IMR-90 (cell line): ENCODE measurements around the gene KCNMA1. TPM values are rescaled to one million over a fixed set of nuclear protein-coding genes. Genes with fewer than 3 reads are reported as not detected.

Source experiments
- ATAC-seq: fragments of 200-7000 bp; cut with Tn5 transposase; 2 replicates; pipeline ENCODE4 v1.9.1; 2020; ENCODE audit warnings: low read depth, mild to moderate bottlenecking, moderate library complexity
- BruUV-seq: library from RNA; stranded (reverse); fragments of 400-500 nt; replicated peaks from 2 replicates; lab custom pipeline; 2021; lab: Mats Ljungman, UMichigan
- CTCF ChIA-PET: fragments of 300-600 bp; formaldehyde crosslinking; extraction: SDS; loops from one replicate; lab custom pipeline; 2021; ENCODE audit warnings: antibody characterized with exemption; lab: Yijun Ruan, JAX
- POLR2A ChIA-PET: fragments of 300-600 bp; sonication (Branson Sonifier 250); formaldehyde crosslinking; loops from one replicate; lab custom pipeline; 2022; ENCODE audit warnings: antibody characterized with exemption; ENCODE audit not compliant: unreplicated experiment; lab: Charles Lee
- DNase-seq: peaks from one replicate; pipeline ENCODE4 v3.0.0; 2013
- H2AFZ ChIP-seq: replicated peaks from 2 replicates; pipeline ENCODE3; 2013; ENCODE audit warnings: low read length, mild to moderate bottlenecking; ENCODE audit not compliant: poor library complexity
- H2AK5ac ChIP-seq: 2 replicates; pipeline ENCODE4 v1.6.1; 2013; ENCODE audit warnings: low read depth, low read length, inconsistent platforms
- H2AK9ac ChIP-seq: replicated peaks from 2 replicates; pipeline ENCODE3; 2013; ENCODE audit warnings: mild to moderate bottlenecking, low read depth, low read length, moderate library complexity; ENCODE audit not compliant: poor library complexity
- H2BK120ac ChIP-seq: 2 replicates; pipeline ENCODE4 v1.6.1; 2013; ENCODE audit warnings: low read depth, low read length, inconsistent platforms
- H2BK15ac ChIP-seq: 3 replicates; pipeline ENCODE4 v1.6.1; 2013; ENCODE audit warnings: low read depth, low read length, inconsistent platforms
- H2BK20ac ChIP-seq: 2 replicates; pipeline ENCODE4 v1.6.1; 2013; ENCODE audit warnings: low read depth, mild to moderate bottlenecking, inconsistent platforms, low read length, moderate library complexity
- H2BK5ac ChIP-seq: 2 replicates; pipeline ENCODE4 v1.6.1; 2013; ENCODE audit warnings: mild to moderate bottlenecking, low read depth, low read length, inconsistent platforms; ENCODE audit not compliant: poor library complexity, severe bottlenecking
- H3K14ac ChIP-seq: replicated peaks from 2 replicates; pipeline ENCODE4 v1.6.1; 2013; ENCODE audit warnings: low read depth, low read length, inconsistent platforms
- H3K18ac ChIP-seq: 2 replicates; pipeline ENCODE4 v1.6.1; 2013; ENCODE audit warnings: low read depth, low read length, control low read depth
- H3K23ac ChIP-seq: 2 replicates; pipeline ENCODE4 v1.6.1; 2013; ENCODE audit warnings: low read depth, low read length, inconsistent platforms
- H3K27ac ChIP-seq: 2 replicates; pipeline ENCODE4 v1.5.1; 2013; ENCODE audit warnings: mild to moderate bottlenecking, control low read depth, low read length; ENCODE audit not compliant: insufficient read depth
- H3K27me3 ChIP-seq: 2 replicates; pipeline ENCODE4 v1.6.1; 2013; ENCODE audit warnings: low read length; ENCODE audit not compliant: control insufficient read depth, insufficient read depth
- H3K36me3 ChIP-seq: 2 replicates; pipeline ENCODE4 v1.6.1; 2013; ENCODE audit warnings: low read length, mixed read lengths; ENCODE audit not compliant: control insufficient read depth, insufficient read depth
- H3K4ac ChIP-seq: 2 replicates; pipeline ENCODE4 v1.6.1; 2013; ENCODE audit warnings: low read depth, low read length, inconsistent platforms
- H3K4me1 ChIP-seq: 2 replicates; pipeline ENCODE4 v1.6.1; 2013; ENCODE audit warnings: low read length, mixed read lengths; ENCODE audit not compliant: control insufficient read depth, insufficient read depth
- H3K4me2 ChIP-seq: 2 replicates; pipeline ENCODE4 v1.6.1; 2013; ENCODE audit warnings: low read depth, mild to moderate bottlenecking, control low read depth, low read length, moderate library complexity
- H3K4me3 ChIP-seq: 2 replicates; pipeline ENCODE4 v1.5.1; 2013; ENCODE audit warnings: low read depth, mild to moderate bottlenecking, control low read depth, low read length, moderate library complexity; ENCODE audit not compliant: insufficient read depth
- H3K56ac ChIP-seq: 2 replicates; pipeline ENCODE4 v1.6.1; 2013; ENCODE audit warnings: low read length, inconsistent platforms; ENCODE audit not compliant: insufficient read depth; ENCODE audit errors: extremely low read depth
- H3K79me1 ChIP-seq, 2 experiments: 2 replicates each; pipeline ENCODE4 v1.6.1; 2013; ENCODE audit warnings: low read length in 2 of 2, inconsistent platforms in 1 of 2, low read depth in 1 of 2
- H3K9ac ChIP-seq: 2 replicates; pipeline ENCODE4 v1.6.1; 2013; ENCODE audit warnings: low read depth, low read length, control low read depth
- H3K9me1 ChIP-seq: 2 replicates; pipeline ENCODE4 v1.6.1; 2013; ENCODE audit warnings: low read length, inconsistent platforms; ENCODE audit not compliant: insufficient read depth
- H3K9me3 ChIP-seq: 2 replicates; pipeline ENCODE4 v1.6.1; 2013; ENCODE audit warnings: low read length; ENCODE audit not compliant: control insufficient read depth, insufficient read depth
- H4K20me1 ChIP-seq: 2 replicates; pipeline ENCODE4 v1.6.1; 2013; ENCODE audit warnings: low read length, inconsistent platforms; ENCODE audit not compliant: insufficient read depth
- H4K5ac ChIP-seq: 2 replicates; pipeline ENCODE4 v1.6.1; 2013; ENCODE audit warnings: mild to moderate bottlenecking, low read depth, low read length, control low read depth
- H4K8ac ChIP-seq, 2 experiments: 2 replicates each; pipeline ENCODE4 v1.6.1; 2013; ENCODE audit warnings: low read depth in 2 of 2, low read length in 2 of 2, control low read depth in 1 of 2, inconsistent platforms in 1 of 2
- H4K91ac ChIP-seq: 2 replicates; pipeline ENCODE4 v1.6.1; 2013; ENCODE audit warnings: low read depth, low read length, inconsistent platforms; ENCODE audit not compliant: insufficient read depth
- BHLHE40 ChIP-seq: fragments of 150-350 bp; IDR thresholded peaks from 2 replicates; pipeline ENCODE4 v1.6.1; 2016; ENCODE audit warnings: mild to moderate bottlenecking, low read depth, low read length
- CEBPB ChIP-seq: IDR thresholded peaks from 2 replicates; pipeline ENCODE4 v1.6.1; 2012; ENCODE audit warnings: low read depth, low read length, improper control_type of control experiment
- CHD1 ChIP-seq: IDR thresholded peaks from 2 replicates; pipeline ENCODE4 v1.6.1; 2012; ENCODE audit warnings: low read depth, low read length, improper control_type of control experiment
- ELK1 ChIP-seq: fragments of 150-350 bp; IDR thresholded peaks from 2 replicates; pipeline ENCODE4 v1.6.1; 2016; ENCODE audit warnings: low read depth, mild to moderate bottlenecking, low read length, moderate library complexity, borderline replicate concordance
- FOS ChIP-seq: fragments of 150-350 bp; IDR thresholded peaks from 2 replicates; pipeline ENCODE4 v1.6.1; 2016; ENCODE audit warnings: low read depth, low read length
- MAZ ChIP-seq: IDR thresholded peaks from 2 replicates; pipeline ENCODE4 v1.6.1; 2012; ENCODE audit warnings: low read depth, mild to moderate bottlenecking, low read length, improper control_type of control experiment, moderate library complexity, borderline replicate concordance
- MXI1 ChIP-seq: IDR thresholded peaks from 2 replicates; pipeline ENCODE4 v1.6.1; 2012; ENCODE audit warnings: low read depth, mild to moderate bottlenecking, low read length, moderate library complexity, borderline replicate concordance
- RAD21 ChIP-seq: IDR thresholded peaks from 2 replicates; pipeline ENCODE4 v1.6.1; 2012; ENCODE audit warnings: low read length, improper control_type of control experiment
- RCOR1 ChIP-seq: IDR thresholded peaks from 2 replicates; pipeline ENCODE4 v1.6.1; 2012; ENCODE audit warnings: mild to moderate bottlenecking, low read length, improper control_type of control experiment; ENCODE audit not compliant: insufficient replicate concordance
- RFX5 ChIP-seq: IDR thresholded peaks from 2 replicates; pipeline ENCODE4 v1.8.0; 2012; ENCODE audit warnings: low read depth, mild to moderate bottlenecking, low read length, moderate library complexity
- SMC3 ChIP-seq: fragments of 150-350 bp; IDR thresholded peaks from 2 replicates; pipeline ENCODE4 v1.6.1; 2016; ENCODE audit warnings: low read depth, mild to moderate bottlenecking, antibody characterized with exemption, low read length, moderate library complexity
- WGBS, 2 experiments: methylation state at CpG; one replicate each; pipeline versions ENCODE4 v1.1.5 to v1.1.7; 2013; ENCODE audit warnings: missing lambda C conversion rate in 2 of 2; ENCODE audit not compliant: insufficient read length in 1 of 2; ENCODE audit errors: extremely low coverage in 2 of 2; 5-methylcytosine and 5-hydroxymethylcytosine counted together
- dilution Hi-C: fragments of 300-500 bp; cut with HindIII; formaldehyde crosslinking; loops from one replicate; pipeline ENCODE4 v1.14.3; 2018; ENCODE audit warnings: low sequenced_read_pairs; ENCODE audit not compliant: unreplicated experiment
- in situ Hi-C: fragments of 300-500 bp; cut with MboI; formaldehyde crosslinking; loops from 3 replicates; pipeline ENCODE4 v1.14.3; 2019; ENCODE audit warnings: low sequenced_read_pairs, inconsistent platforms, mixed read lengths
- intact Hi-C: fragments of 100-400 bp; cut with micrococcal nuclease; formaldehyde crosslinking; loops from 2 replicates; pipeline ENCODE4 v1.10.0; 2022
- polyA plus RNA-seq, 3 experiments: library from polyadenylated mRNA; depleted of rRNA; stranded (reverse); fragments of >200 nt; gene quantifications; 2 replicates each; pipeline ENCODE4 v1.2.3, GENCODE V29; 2012; ENCODE audit warnings: low replicate concordance in 1 of 3
- total RNA-seq: library from RNA; depleted of rRNA; stranded (reverse); fragments of >200 nt; gene quantifications from 2 replicates; pipeline ENCODE4 v1.2.3, GENCODE V29; 2012
- TF ChIP-seq, protein P1 (sequence below): conservative IDR thresholded peaks from 2 replicates; pipeline ENCODE4 v1.5.1; 2012; ENCODE audit warnings: mild to moderate bottlenecking, low read depth, low read length, improper control_type of control experiment
- TF ChIP-seq, protein P2 (sequence below): fragments of 150-350 bp; IDR thresholded peaks from 2 replicates; pipeline ENCODE4 v1.6.1; 2017; ENCODE audit warnings: mild to moderate bottlenecking, antibody characterized with exemption, low read length, low read depth

The KCNMA1 gene
- total and polyA plus RNA-seq, 2 of the 4 experiments (the other 2 are of a cell fraction): 25.6 to 29.6 TPM

GRCh38 chr10:77592946-77593636 is 44.5 kb downstream of the KCNMA1 start:
- Histone ChIP-seq H3K56ac (no peak overlapping the region), H3K4me3 (no peak overlapping the region), H2BK20ac (peak overlapping the region; percentile 87), H3K9me1 (peaks cover 34% of the 10 kb centered on the region), H3K18ac (peak overlapping the region; percentile 10; the same call in 1 of the 2 replicates), H3K4me1 (peaks cover 10% of the 10 kb centered on the region), H3K23ac (peak overlapping the region; percentile 52; the same call in 1 of the 2 replicates), H2AFZ (peak overlapping the region; percentile 56), H4K5ac (no peak overlapping the region), H2BK120ac (peak overlapping the region; percentile 92), H3K9me3 (no peaks in the 10 kb centered on the region), H3K27me3 (no peaks in the 10 kb centered on the region), H3K4me2 (no peak overlapping the region), H2AK9ac (peak overlapping the region; percentile 79), H3K36me3 (no peaks in the 10 kb centered on the region), H3K79me1 (peaks cover 15 to 42% of the 10 kb centered on the region in 2 experiments; a peak in 3 of 4 replicates), H2AK5ac (peak overlapping the region; percentile 58), H4K91ac (peak overlapping the region; percentile 66), H3K27ac (peak overlapping the region; percentile 8; the same call in 1 of the 2 replicates), H4K20me1 (no peaks in the 10 kb centered on the region), H2BK5ac (peak overlapping the region; percentile 69), H4K8ac (peak overlapping the region in 1 of 2 experiments; percentile 69; a peak in 1 of 4 replicates), H2BK15ac (peak overlapping the region; percentile 46; the same call in 2 of the 3 replicates), H3K14ac (peak overlapping the region; percentile 54), H3K4ac (peak overlapping the region; percentile 89), H3K9ac (no peak overlapping the region)
- ChIA-PET POLR2A (interaction anchor here (0.6 kb wide), 1 partner anchor 13 kb away, joined by 4 read pairs; no protein-coding TSS in a partner anchor), CTCF (no interaction called here)
- ATAC-seq (peak; percentile 98), DNase-seq (peak; percentile 97)
- 0% methylated on average over 2 of the region's 5 CpGs; no CpG with 5 or more reads in 1 of the 2 experiments for WGBS, 2 experiments
- BruUV-seq: no TSS peak
- dilution Hi-C loops (no loop called here), in situ Hi-C loops (no loop called here), intact Hi-C loops (no loop called here)
- TF ChIP-seq, protein P1, sequence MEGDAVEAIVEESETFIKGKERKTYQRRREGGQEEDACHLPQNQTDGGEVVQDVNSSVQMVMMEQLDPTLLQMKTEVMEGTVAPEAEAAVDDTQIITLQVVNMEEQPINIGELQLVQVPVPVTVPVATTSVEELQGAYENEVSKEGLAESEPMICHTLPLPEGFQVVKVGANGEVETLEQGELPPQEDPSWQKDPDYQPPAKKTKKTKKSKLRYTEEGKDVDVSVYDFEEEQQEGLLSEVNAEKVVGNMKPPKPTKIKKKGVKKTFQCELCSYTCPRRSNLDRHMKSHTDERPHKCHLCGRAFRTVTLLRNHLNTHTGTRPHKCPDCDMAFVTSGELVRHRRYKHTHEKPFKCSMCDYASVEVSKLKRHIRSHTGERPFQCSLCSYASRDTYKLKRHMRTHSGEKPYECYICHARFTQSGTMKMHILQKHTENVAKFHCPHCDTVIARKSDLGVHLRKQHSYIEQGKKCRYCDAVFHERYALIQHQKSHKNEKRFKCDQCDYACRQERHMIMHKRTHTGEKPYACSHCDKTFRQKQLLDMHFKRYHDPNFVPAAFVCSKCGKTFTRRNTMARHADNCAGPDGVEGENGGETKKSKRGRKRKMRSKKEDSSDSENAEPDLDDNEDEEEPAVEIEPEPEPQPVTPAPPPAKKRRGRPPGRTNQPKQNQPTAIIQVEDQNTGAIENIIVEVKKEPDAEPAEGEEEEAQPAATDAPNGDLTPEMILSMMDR: no peak
- no peak for TF ChIP-seq MAZ
- TF ChIP-seq CHD1: no peak
- peak; percentile 60; the same call in 1 of the 2 replicates for TF ChIP-seq BHLHE40
- peak; percentile 23; the same call in 1 of the 2 replicates for TF ChIP-seq RAD21
- TF ChIP-seq RFX5: no peak
- no peak for TF ChIP-seq SMC3
- TF ChIP-seq, protein P2, sequence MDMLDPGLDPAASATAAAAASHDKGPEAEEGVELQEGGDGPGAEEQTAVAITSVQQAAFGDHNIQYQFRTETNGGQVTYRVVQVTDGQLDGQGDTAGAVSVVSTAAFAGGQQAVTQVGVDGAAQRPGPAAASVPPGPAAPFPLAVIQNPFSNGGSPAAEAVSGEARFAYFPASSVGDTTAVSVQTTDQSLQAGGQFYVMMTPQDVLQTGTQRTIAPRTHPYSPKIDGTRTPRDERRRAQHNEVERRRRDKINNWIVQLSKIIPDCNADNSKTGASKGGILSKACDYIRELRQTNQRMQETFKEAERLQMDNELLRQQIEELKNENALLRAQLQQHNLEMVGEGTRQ: peak; percentile 44; the same call in 1 of the 2 replicates
- peak; percentile 85 for TF ChIP-seq MXI1
- peak; percentile 96 for TF ChIP-seq FOS
- TF ChIP-seq ELK1: no peak
- TF ChIP-seq RCOR1: no peak
- peak; percentile 67; the same call in 1 of the 2 replicates for TF ChIP-seq CEBPB
